Astrocyte (in vitro differentiated cells and primary cell): ENCODE data around the gene SP6. TPM values are rescaled to one million over a fixed set of nuclear protein-coding genes. Genes with fewer than 3 reads are reported as not detected.

ENCODE experiments used
- DNase-seq: peaks from one replicate; pipeline ENCODE4 v3.0.0-alpha.2; 2010; ENCODE audit warnings: low read depth
- FAIRE-seq: peaks from 2 replicates; lab custom pipeline; 2011; peaks lifted over from hg19 to GRCh38; lab: Jason Lieb, UNC
- H2AFZ ChIP-seq: 2 replicates; pipeline ENCODE4 v1.6.0; 2012; ENCODE audit warnings: low read depth, low read length, inconsistent platforms
- H3K27ac ChIP-seq: 2 replicates; pipeline ENCODE4 v1.5.1; 2011; ENCODE audit warnings: low read depth, low read length, inconsistent platforms
- H3K27me3 ChIP-seq: 2 replicates; pipeline ENCODE4 v1.6.0; 2011; ENCODE audit warnings: low read length, inconsistent platforms; ENCODE audit not compliant: insufficient read depth
- H3K36me3 ChIP-seq: 2 replicates; pipeline ENCODE4 v1.5.1; 2011; ENCODE audit warnings: low read length, inconsistent platforms; ENCODE audit not compliant: insufficient read depth
- H3K4me1 ChIP-seq: 2 replicates; pipeline ENCODE4 v1.5.1; 2011; ENCODE audit warnings: low read length, inconsistent platforms; ENCODE audit not compliant: insufficient read depth
- H3K4me2 ChIP-seq: 2 replicates; pipeline ENCODE4 v1.6.0; 2012; ENCODE audit warnings: low read length, inconsistent platforms
- H3K4me3 ChIP-seq: 2 replicates; pipeline ENCODE4 v1.5.1; 2011; ENCODE audit warnings: low read depth, mild to moderate bottlenecking, low read length, inconsistent platforms; ENCODE audit not compliant: insufficient read depth
- H3K79me2 ChIP-seq: 2 replicates; pipeline ENCODE4 v1.6.0; 2012; ENCODE audit warnings: mild to moderate bottlenecking, low read length, inconsistent platforms; ENCODE audit not compliant: insufficient read depth
- H3K9ac ChIP-seq: 2 replicates; pipeline ENCODE4 v1.6.0; 2012; ENCODE audit warnings: mild to moderate bottlenecking, low read length, inconsistent platforms
- H3K9me3 ChIP-seq: 2 replicates; pipeline ENCODE4 v1.5.1; 2012; ENCODE audit warnings: low read depth, mild to moderate bottlenecking, low read length, inconsistent platforms; ENCODE audit not compliant: insufficient read depth
- H4K20me1 ChIP-seq: 2 replicates; pipeline ENCODE4 v1.6.0; 2012; ENCODE audit warnings: low read length, inconsistent platforms; ENCODE audit not compliant: insufficient read depth
- H3K27ac Mint-ChIP-seq: one replicate; pipeline ENCODE4 v1.8.0; 2021; ENCODE audit warnings: mild to moderate bottlenecking, mixed read lengths; ENCODE audit not compliant: unreplicated experiment
- H3K27me3 Mint-ChIP-seq: one replicate; pipeline ENCODE4 v1.8.0; 2021; ENCODE audit warnings: low read depth, mixed read lengths; ENCODE audit not compliant: unreplicated experiment
- H3K36me3 Mint-ChIP-seq: one replicate; pipeline ENCODE4 v1.8.0; 2021; ENCODE audit warnings: low read depth, mixed read lengths; ENCODE audit not compliant: unreplicated experiment
- H3K4me1 Mint-ChIP-seq: one replicate; pipeline ENCODE4 v1.8.0; 2021; ENCODE audit warnings: low read depth, mixed read lengths; ENCODE audit not compliant: unreplicated experiment
- H3K4me3 Mint-ChIP-seq: one replicate; pipeline ENCODE4 v1.8.0; 2021; ENCODE audit warnings: mild to moderate bottlenecking, moderate library complexity, mixed read lengths; ENCODE audit not compliant: unreplicated experiment
- H3K9me3 Mint-ChIP-seq: one replicate; pipeline ENCODE4 v1.8.0; 2021; ENCODE audit warnings: mild to moderate bottlenecking, mixed read lengths; ENCODE audit not compliant: unreplicated experiment
- CTCF ChIP-seq: IDR thresholded peaks from 2 replicates; pipeline ENCODE4 v1.5.1; 2011; ENCODE audit warnings: low read depth, mild to moderate bottlenecking, inconsistent platforms, low read length, moderate library complexity; ENCODE audit not compliant: insufficient read depth
- EZH2 ChIP-seq: IDR thresholded peaks from 2 replicates; pipeline ENCODE4 v1.6.1; 2012; ENCODE audit warnings: mild to moderate bottlenecking, low read length, inconsistent platforms; ENCODE audit not compliant: insufficient read depth
- total RNA-seq: library from RNA; stranded (reverse); gene quantifications from 2 replicates; pipeline ENCODE4 v1.2.1, GENCODE V29; 2021

SP6 gene
- total RNA-seq, 1 donor from 2014 or later: 1.6 TPM

GRCh38 chr17:47808830-47809480, 42.0 kb downstream of the SP6 start:
- Histone ChIP-seq H3K79me2 (no peaks in the 10 kb centered on the region), H3K9me3 (no peaks in the 10 kb centered on the region), H4K20me1 (peaks cover 61% of the 10 kb centered on the region), H3K27ac (no peak overlapping the region), H3K4me2 (no peak overlapping the region), H3K9ac (no peak overlapping the region), H3K36me3 (peaks cover 5% of the 10 kb centered on the region), H3K27me3 (peaks cover 4% of the 10 kb centered on the region), H3K4me1 (peaks cover 12% of the 10 kb centered on the region), H2AFZ (no peak overlapping the region), H3K4me3 (no peak overlapping the region)
- TF ChIP-seq CTCF (no peak), EZH2 (no peak)
- DNase-seq (no peak), FAIRE-seq (no peak)
- Mint-ChIP-seq H3K27me3 (peaks cover 9% of the 10 kb centered on the region), H3K27ac (peak overlapping the region; percentile 69), H3K4me1 (peaks cover 29% of the 10 kb centered on the region), H3K36me3 (peaks cover 31% of the 10 kb centered on the region), H3K9me3 (no peaks in the 10 kb centered on the region), H3K4me3 (no peak overlapping the region)

- FAIRE-seq (no peak), DNase-seq (no peak)
- H3K4me1 Mint-ChIP-seq: peaks cover 29% of the 10 kb centered on the region
- TF ChIP-seq EZH2 (no peak), CTCF (no peak)
- H3K27ac Mint-ChIP-seq: peak overlapping the region; percentile 26
- Histone ChIP-seq H2AFZ (no peak overlapping the region), H3K9me3 (no peaks in the 10 kb centered on the region), H3K4me1 (peaks cover 12% of the 10 kb centered on the region), H3K27me3 (peaks cover 10% of the 10 kb centered on the region), H4K20me1 (peaks cover 61% of the 10 kb centered on the region), H3K4me3 (no peak overlapping the region), H3K79me2 (no peaks in the 10 kb centered on the region), H3K27ac (no peak overlapping the region), H3K36me3 (peaks cover 5% of the 10 kb centered on the region), H3K9ac (no peak overlapping the region), H3K4me2 (no peak overlapping the region)
- no peaks in the 10 kb centered on the region for H3K9me3 Mint-ChIP-seq
- H3K36me3 Mint-ChIP-seq: peaks cover 31% of the 10 kb centered on the region
- H3K27me3 Mint-ChIP-seq: peaks cover 13% of the 10 kb centered on the region
- H3K4me3 Mint-ChIP-seq: no peak overlapping the region
Observed at GRCh38 chr17:47808036-47808829, 42.7 kb downstream of the SP6 start.

DNA sequence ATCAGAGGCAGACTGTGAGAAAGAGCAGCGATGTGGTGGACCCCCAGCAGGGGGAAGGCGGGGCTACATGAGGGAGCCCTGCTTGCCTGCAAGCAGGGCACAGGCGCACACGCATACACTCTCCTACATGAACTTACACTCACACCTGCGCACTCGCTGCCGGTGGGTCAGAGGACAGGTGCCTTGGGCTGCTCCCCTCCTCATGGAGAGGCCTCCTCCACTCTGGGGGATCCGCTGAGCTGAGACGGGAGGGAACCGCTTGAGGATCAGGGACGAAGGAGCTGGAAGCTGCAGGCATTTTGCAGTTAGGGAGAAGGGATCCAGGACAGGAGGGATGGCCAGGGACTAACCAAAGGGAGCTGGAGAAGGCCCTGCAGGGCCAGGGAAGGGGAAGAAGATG, 43.5 kb downstream of the SP6 start:
- Histone ChIP-seq H3K4me3 (no peak overlapping the region), H3K79me2 (no peaks in the 10 kb centered on the region), H3K27me3 (peaks cover 15% of the 10 kb centered on the region), H3K36me3 (peaks cover 5% of the 10 kb centered on the region), H3K9me3 (no peaks in the 10 kb centered on the region), H3K27ac (no peak overlapping the region), H3K4me1 (peaks cover 12% of the 10 kb centered on the region), H3K9ac (no peak overlapping the region), H2AFZ (no peak overlapping the region), H4K20me1 (peaks cover 55% of the 10 kb centered on the region), H3K4me2 (no peak overlapping the region)
- peaks cover 19% of the 10 kb centered on the region for H3K27me3 Mint-ChIP-seq
- no peak for DNase-seq
- peaks cover 26% of the 10 kb centered on the region for H3K4me1 Mint-ChIP-seq
- FAIRE-seq: no peak
- peak overlapping the region; percentile 26 for H3K27ac Mint-ChIP-seq
- H3K4me3 Mint-ChIP-seq: no peak overlapping the region
- peaks cover 27% of the 10 kb centered on the region for H3K36me3 Mint-ChIP-seq
- TF ChIP-seq EZH2: no peak
- no peak for TF ChIP-seq CTCF
- H3K9me3 Mint-ChIP-seq: no peaks in the 10 kb centered on the region
